NB4 (cell line): Measurements from ENCODE around the gene VWCE.

Experiments
- MAX ChIP-seq: IDR thresholded peaks from 2 replicates; pipeline ENCODE4 v1.6.1; 2011; ENCODE audit warnings: low read depth, low read length
- MYC ChIP-seq: IDR thresholded peaks from 2 replicates; pipeline ENCODE4 v1.6.1; 2011; ENCODE audit warnings: low read depth, low read length
- POLR2A ChIP-seq: IDR thresholded peaks from 2 replicates; pipeline ENCODE4 v1.6.1; 2011; ENCODE audit warnings: mild to moderate bottlenecking; ENCODE audit not compliant: insufficient read length; ENCODE audit errors: extremely low read depth
- TF ChIP-seq, protein P1 (sequence below): IDR thresholded peaks from one replicate; pipeline ENCODE4 v1.5.1; 2012; ENCODE audit warnings: low read depth, low read length

DNA sequence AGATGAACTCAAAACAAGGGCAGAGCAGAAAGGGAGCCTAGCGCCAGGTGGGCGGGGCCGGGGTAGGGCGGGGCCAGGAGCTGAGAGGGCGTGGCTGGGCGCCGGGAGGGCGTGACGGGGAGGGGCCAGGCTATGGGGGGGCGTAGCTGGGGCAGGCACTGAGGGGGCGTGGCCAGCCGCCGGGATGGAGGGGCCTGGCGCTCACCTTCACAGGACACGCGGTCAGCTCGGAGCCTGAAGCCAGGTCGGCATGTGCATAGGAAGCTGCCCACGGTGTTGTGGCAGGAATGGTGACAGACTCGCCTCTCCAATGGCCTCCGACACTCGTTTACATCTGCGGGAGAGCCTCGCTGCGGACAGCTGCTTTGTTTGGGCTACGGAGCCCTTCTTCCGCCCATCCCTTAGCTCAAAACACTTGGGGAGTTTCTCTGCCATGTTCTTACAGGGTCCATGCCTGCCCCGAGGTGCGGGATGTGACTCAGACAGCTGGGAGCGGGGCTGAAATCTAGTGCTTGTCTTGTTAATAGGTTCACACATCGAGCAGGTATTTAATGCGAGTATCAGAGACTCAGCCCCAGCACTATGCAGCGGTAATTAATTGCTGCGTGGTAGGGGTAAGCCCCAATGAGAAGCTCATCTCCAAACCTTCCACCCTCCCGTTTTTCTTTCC is 13.4 kb downstream of the VWCE start:
- TF ChIP-seq, protein P1, sequence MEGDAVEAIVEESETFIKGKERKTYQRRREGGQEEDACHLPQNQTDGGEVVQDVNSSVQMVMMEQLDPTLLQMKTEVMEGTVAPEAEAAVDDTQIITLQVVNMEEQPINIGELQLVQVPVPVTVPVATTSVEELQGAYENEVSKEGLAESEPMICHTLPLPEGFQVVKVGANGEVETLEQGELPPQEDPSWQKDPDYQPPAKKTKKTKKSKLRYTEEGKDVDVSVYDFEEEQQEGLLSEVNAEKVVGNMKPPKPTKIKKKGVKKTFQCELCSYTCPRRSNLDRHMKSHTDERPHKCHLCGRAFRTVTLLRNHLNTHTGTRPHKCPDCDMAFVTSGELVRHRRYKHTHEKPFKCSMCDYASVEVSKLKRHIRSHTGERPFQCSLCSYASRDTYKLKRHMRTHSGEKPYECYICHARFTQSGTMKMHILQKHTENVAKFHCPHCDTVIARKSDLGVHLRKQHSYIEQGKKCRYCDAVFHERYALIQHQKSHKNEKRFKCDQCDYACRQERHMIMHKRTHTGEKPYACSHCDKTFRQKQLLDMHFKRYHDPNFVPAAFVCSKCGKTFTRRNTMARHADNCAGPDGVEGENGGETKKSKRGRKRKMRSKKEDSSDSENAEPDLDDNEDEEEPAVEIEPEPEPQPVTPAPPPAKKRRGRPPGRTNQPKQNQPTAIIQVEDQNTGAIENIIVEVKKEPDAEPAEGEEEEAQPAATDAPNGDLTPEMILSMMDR, result no peak
- no peak for TF ChIP-seq MAX
- TF ChIP-seq POLR2A, result no peak
- TF ChIP-seq MYC, result no peak
